Prostate gland (tissue), 2 donors: ENCODE results near the gene TRIB2. TPM values are rescaled to one million over a fixed set of nuclear protein-coding genes. Genes with fewer than 3 reads are reported as not detected.

Experiments
- DNase-seq: peaks from one replicate; pipeline ENCODE4 v3.0.0-alpha.2; 2019; ENCODE audit warnings: low spot score
- H3K27ac ChIP-seq, 2 donors: fragments of 200-600 bp; sonication (generic); 2 replicates each; pipeline ENCODE4 v1.5.1; 2017 to 2019
- H3K27me3 ChIP-seq: fragments of 200-600 bp; sonication (generic); replicated peaks from 2 replicates; pipeline ENCODE4 v1.5.1; 2019; ENCODE audit not compliant: insufficient read depth
- H3K36me3 ChIP-seq, 2 donors: fragments of 200-600 bp; sonication (generic); 1 replicate in 1 of 2; 2 replicates in 1 of 2; pipeline versions ENCODE4 v1.5.1 to v1.8.1; 2017 to 2019
- H3K4me1 ChIP-seq: fragments of 200-600 bp; sonication (generic); replicated peaks from 2 replicates; pipeline ENCODE4 v1.5.1; 2019
- H3K4me3 ChIP-seq, 2 donors: fragments of 200-600 bp; sonication (generic); 2 replicates each; pipeline ENCODE4 v1.5.1; 2017 to 2019
- H3K9me3 ChIP-seq: fragments of 200-600 bp; sonication (generic); 2 replicates; pipeline ENCODE4 v1.5.1; 2017
- CTCF ChIP-seq, 4 experiments: fragments of 200-600 bp in 2 of 4; fragments of 450-650 bp in 2 of 4; sonication (generic) in 2 of 4; IDR thresholded peaks; 1 replicate in 3 of 4; 2 replicates in 1 of 4; pipeline ENCODE4 v1.5.1; 2016 to 2019; ENCODE audit warnings: antibody characterized with exemption in 4 of 4, mild to moderate bottlenecking in 2 of 4, moderate library complexity in 2 of 4
- POLR2A ChIP-seq: fragments of 450-650 bp; IDR thresholded peaks from one replicate; pipeline ENCODE4 v1.6.1; 2016; ENCODE audit warnings: antibody characterized with exemption, mild to moderate bottlenecking
- POLR2AphosphoS5 ChIP-seq: sonication (generic); formaldehyde crosslinking; IDR thresholded peaks from one replicate; pipeline ENCODE4 v1.6.1; 2017; ENCODE audit warnings: antibody characterized with exemption
- WGBS: methylation state at CpG from one replicate; pipeline ENCODE4 v1.1.5; 2018; 5-methylcytosine and 5-hydroxymethylcytosine counted together
- intact Hi-C: fragments of 100-400 bp; cut with DNase I; formaldehyde crosslinking; loops from one replicate; pipeline ENCODE4 v1.14.2; 2022
- total RNA-seq, 2 donors: library from RNA; depleted of rRNA; stranded (reverse); fragments of >200 nt; gene quantifications; one replicate each; pipeline ENCODE4 v1.1.0, GENCODE V29; 2016

The TRIB2 gene
- total RNA-seq, 2 donors from 2014 or later, result 72.3 to 205 TPM

- H3K36me3 ChIP-seq, result no peaks in the 10 kb centered on the region
- H3K9me3 ChIP-seq, result no peaks in the 10 kb centered on the region
- intact Hi-C loops, result no loop called here
- H3K27me3 ChIP-seq, result no peaks in the 10 kb centered on the region
- WGBS, result 79% methylated on average over 7 of the region's 7 CpGs
- H3K4me3 ChIP-seq, result no peak overlapping the region
- no peak for DNase-seq
- no peak for TF ChIP-seq POLR2AphosphoS5
- no peak for TF ChIP-seq CTCF (IDR thresholded peaks at IDR 0.05)
- TF ChIP-seq POLR2A, result no peak
- no peak overlapping the region for H3K27ac ChIP-seq
- H3K4me1 ChIP-seq, result no peaks in the 10 kb centered on the region
These were observed 33.6 kb downstream of the TRIB2 start for GRCh38 chr2:12750166-12750905.

GRCh38 chr2:12754643-12755042, 37.9 kb downstream of the TRIB2 start:
- Histone ChIP-seq H3K36me3 (no peaks in the 10 kb centered on the region), H3K27ac (no peak overlapping the region), H3K4me3 (no peak overlapping the region), H3K27me3 (no peaks in the 10 kb centered on the region), H3K4me1 (no peaks in the 10 kb centered on the region), H3K9me3 (no peaks in the 10 kb centered on the region)
- no peak for DNase-seq
- WGBS, result 86% methylated on average over 5 of the region's 5 CpGs
- TF ChIP-seq POLR2A (no peak), POLR2AphosphoS5 (no peak), CTCF (IDR thresholded peaks at IDR 0.05) (no peak)
- intact Hi-C loops, result no loop called here

DNA sequence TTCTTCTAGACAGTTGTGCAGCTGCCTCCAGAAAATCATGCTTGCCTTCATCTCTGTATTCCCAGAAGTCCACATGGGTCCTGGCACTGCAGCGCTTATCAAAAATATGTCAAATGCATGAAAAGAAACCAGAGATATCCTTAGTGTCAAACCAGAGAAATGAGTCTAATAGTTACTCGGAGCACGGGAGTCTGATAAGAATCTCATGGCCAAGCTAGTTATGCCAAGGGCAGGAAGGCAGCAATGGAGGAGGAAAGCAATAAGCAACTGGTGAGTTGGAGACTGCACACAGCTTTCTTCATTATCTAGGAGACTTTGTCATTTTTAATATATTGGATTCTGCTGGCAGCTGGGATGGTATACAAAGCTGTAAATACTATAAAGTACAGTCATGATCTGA, 38.6 kb downstream of the TRIB2 start:
- Histone ChIP-seq H3K4me3 (no peak overlapping the region), H3K9me3 (no peaks in the 10 kb centered on the region), H3K27ac (no peak overlapping the region), H3K36me3 (no peaks in the 10 kb centered on the region), H3K27me3 (no peaks in the 10 kb centered on the region), H3K4me1 (no peaks in the 10 kb centered on the region)
- 46% methylated on average over 3 of the region's 3 CpGs for WGBS
- TF ChIP-seq CTCF (IDR thresholded peaks at IDR 0.05) (no peak), POLR2A (no peak), POLR2AphosphoS5 (no peak)
- no peak for DNase-seq
- intact Hi-C loops, result no loop called here

DNA sequence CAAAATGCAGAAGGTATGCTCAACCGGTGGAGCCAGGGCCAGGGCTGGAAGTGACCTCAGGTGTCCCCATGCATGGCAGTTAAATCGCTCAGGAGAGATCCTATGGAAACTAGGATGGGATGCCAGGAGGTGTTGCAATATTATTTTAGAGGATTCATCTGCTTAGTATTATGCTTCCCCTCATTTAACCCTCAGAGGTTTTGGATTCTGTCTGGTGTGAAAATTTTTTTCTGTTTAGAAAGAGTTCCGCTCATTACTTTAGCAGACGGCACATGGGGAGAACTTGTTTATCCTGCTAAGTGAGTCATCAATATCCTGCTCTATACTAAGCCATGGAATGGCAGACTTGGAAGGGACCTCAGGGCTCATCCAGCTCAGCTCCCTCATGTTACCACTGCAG, 42.5 kb downstream of the TRIB2 start:
- no peaks in the 10 kb centered on the region for H3K9me3 ChIP-seq
- intact Hi-C loops, result no loop called here
- WGBS, result 67% methylated on average over 4 of the region's 4 CpGs

More for the DNA sequence above, 42.5 kb downstream of the TRIB2 start:
- no peaks in the 10 kb centered on the region for H3K4me1 ChIP-seq
- DNase-seq, result no peak
- H3K27ac ChIP-seq, result no peak overlapping the region
- no peaks in the 10 kb centered on the region for H3K36me3 ChIP-seq
- H3K27me3 ChIP-seq, result no peaks in the 10 kb centered on the region
- no peak for TF ChIP-seq CTCF (IDR thresholded peaks at IDR 0.05)
- no peak for TF ChIP-seq POLR2AphosphoS5
- no peak for TF ChIP-seq POLR2A
- H3K4me3 ChIP-seq, result no peak overlapping the region
